Panc1 (cell line): ENCODE results near the gene TARBP1.

Experiments
- CTCF ChIP-seq: fragments of 450-650 bp; IDR thresholded peaks from 2 replicates; pipeline ENCODE4 v1.5.1; 2017; ENCODE audit warnings: mild to moderate bottlenecking
- POLR2AphosphoS5 ChIP-seq: IDR thresholded peaks from 2 replicates; pipeline ENCODE4 v1.6.1; 2012; ENCODE audit warnings: mild to moderate bottlenecking, low read depth, low read length, moderate library complexity
- REST ChIP-seq, 2 experiments: IDR thresholded peaks; 2 replicates each; pipeline ENCODE4 v1.6.1; 2011 to 2012; ENCODE audit warnings: low read depth in 2 of 2, control low read depth in 1 of 2, low read length in 1 of 2, mild to moderate bottlenecking in 1 of 2, moderate library complexity in 1 of 2; ENCODE audit not compliant: insufficient read depth in 1 of 2
- SIN3A ChIP-seq: IDR thresholded peaks from 2 replicates; pipeline ENCODE4 v1.6.1; 2012; ENCODE audit warnings: low read depth, mild to moderate bottlenecking, low read length, moderate library complexity, borderline replicate concordance; ENCODE audit not compliant: insufficient read depth

DNA sequence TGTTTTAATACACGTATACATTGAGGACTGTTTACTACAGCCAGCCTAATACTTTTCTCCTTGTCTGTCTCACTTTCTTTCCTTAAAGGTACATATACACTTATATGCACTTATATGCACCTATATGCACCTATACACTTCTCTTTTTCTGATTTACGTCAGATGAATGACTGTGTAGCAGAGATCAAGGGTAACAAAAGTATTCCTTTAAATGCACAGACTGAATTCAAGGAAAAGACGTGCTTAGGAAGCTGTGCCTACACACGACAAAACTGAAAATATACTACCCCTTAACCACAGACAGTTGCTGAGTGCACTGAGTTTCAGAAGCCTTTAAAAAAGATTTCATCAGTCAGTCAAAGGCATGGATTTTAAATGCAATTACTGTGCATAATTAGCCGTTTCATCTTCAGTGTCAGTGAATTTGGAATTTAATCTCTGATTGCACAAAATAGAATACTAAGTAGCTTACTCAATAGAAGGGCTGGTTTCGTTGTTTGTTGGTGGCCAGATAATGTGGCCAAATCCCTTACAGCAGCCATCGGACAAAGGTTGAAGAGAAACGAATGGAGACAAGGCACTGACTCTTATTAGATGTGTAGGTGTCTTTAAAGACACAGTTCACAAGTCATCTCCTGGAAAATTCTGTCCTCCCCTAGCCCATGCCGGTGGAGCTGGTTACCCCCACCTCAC is 38.3 kb upstream of the TARBP1 start:
- no peak for TF ChIP-seq SIN3A
- no peak for TF ChIP-seq CTCF
- TF ChIP-seq REST (IDR thresholded peaks at IDR 0.05; ENCODE audit: insufficient read depth in 1 of 2, low read depth in 2 of 2, low read length in 1 of 2): no peak
- no peak for TF ChIP-seq POLR2AphosphoS5
